AG09319 (cell line): ENCODE results near the gene NFATC2.

ENCODE experiments used
- DNase-seq: peaks from one replicate; pipeline ENCODE4 v3.0.0-alpha.2; 2010; ENCODE audit warnings: low read depth; ENCODE audit errors: extremely low read depth
- CTCF ChIP-seq: IDR thresholded peaks from 2 replicates; pipeline ENCODE4 v1.5.1; 2011; ENCODE audit warnings: low read depth, mild to moderate bottlenecking, inconsistent platforms, low read length, moderate library complexity

Gene NFATC2

GRCh38 chr20:51369503-51369902 lies 173.0 kb downstream of the NFATC2 start:
- no peak for TF ChIP-seq CTCF
- DNase-seq: no peak

GRCh38 chr20:51368461-51369211 lies 173.9 kb downstream of the NFATC2 start:
- DNase-seq: no peak
- no peak for TF ChIP-seq CTCF

GRCh38 chr20:51366155-51366886 lies 176.2 kb downstream of the NFATC2 start:
- DNase-seq: peak; percentile 99
- TF ChIP-seq CTCF: no peak

GRCh38 chr20:51365670-51366069 lies 176.8 kb downstream of the NFATC2 start:
- no peak for TF ChIP-seq CTCF
- DNase-seq: no peak

GRCh38 chr20:51363813-51364212 lies 178.7 kb downstream of the NFATC2 start:
- no peak for DNase-seq
- TF ChIP-seq CTCF: no peak

GRCh38 chr20:51363378-51363777 lies 179.1 kb downstream of the NFATC2 start:
- DNase-seq: no peak

More at GRCh38 chr20:51363378-51363777, 179.1 kb downstream of the NFATC2 start:
- TF ChIP-seq CTCF: no peak
